ENCODE measurements around the gene MTMR1. TPM values are rescaled to one million over a fixed set of nuclear protein-coding genes. Genes with fewer than 3 reads are reported as not detected.
A peak's percentile ranks its signal among the peaks of the same experiment; 100 is the strongest.

Gene MTMR1
- total RNA-seq, 2 donors from 2014 or later = 10.2 to 21.0 TPM

DNA sequence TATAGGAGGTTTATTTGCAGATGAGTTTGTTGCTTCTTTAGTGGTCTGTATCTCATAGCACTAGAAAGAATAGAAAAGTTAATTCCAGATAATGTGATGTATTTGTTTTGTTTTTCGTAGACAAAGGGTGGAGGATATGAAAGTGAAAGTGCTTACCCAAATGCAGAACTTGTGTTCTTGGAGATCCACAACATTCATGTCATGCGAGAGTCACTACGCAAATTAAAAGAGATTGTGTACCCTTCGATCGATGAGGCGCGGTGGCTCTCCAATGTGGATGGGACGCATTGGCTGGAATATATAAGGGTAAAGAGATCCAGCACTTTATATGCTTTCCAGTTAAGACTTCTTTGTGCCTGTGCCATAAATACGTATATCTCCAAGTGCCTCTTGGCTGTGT lies 43.3 kb downstream of the MTMR1 start:
- no peak for TF ChIP-seq CTCF (IDR thresholded peaks at IDR 0.05)
- no peak for DNase-seq (ENCODE audit: low spot score)
- Histone ChIP-seq H3K27ac (no peak overlapping the region), H3K4me3 (no peak overlapping the region), H3K4me1 (no peaks in the 10 kb centered on the region), H3K27me3 (no peaks in the 10 kb centered on the region), H3K9me3 (no peaks in the 10 kb centered on the region), H3K36me3 (peaks cover 33% of the 10 kb centered on the region)

DNA sequence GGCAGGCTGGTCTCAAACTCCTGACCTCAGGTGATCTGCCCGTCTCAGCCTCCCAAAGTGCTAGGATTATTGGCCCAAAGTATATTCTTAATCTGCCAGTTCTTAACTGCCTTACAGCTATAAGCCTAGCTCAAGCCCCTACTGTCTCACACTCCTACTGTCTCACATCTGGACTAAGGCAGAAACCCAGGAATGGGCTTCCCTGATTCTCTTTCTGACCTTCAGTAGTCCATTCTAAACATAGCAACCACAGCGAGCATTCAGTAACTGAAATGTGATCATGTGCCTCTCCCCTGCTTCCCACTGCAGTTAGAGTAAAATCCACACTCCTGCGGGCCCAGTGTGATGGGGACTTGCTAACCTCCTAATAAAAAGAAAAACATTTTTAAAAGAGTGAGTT lies 58.9 kb downstream of the MTMR1 start:
- Histone ChIP-seq H3K27ac (no peak overlapping the region), H3K4me3 (no peak overlapping the region), H3K36me3 (no peaks in the 10 kb centered on the region), H3K27me3 (no peaks in the 10 kb centered on the region), H3K4me1 (no peaks in the 10 kb centered on the region), H3K9me3 (no peaks in the 10 kb centered on the region)
- no peak for DNase-seq (ENCODE audit: low spot score)
- TF ChIP-seq CTCF (IDR thresholded peaks at IDR 0.05) = no peak

- TF ChIP-seq CTCF (IDR thresholded peaks at IDR 0.05) = no peak
- no peaks in the 10 kb centered on the region for H3K27me3 ChIP-seq
- no peak overlapping the region for H3K27ac ChIP-seq
- no peaks in the 10 kb centered on the region for H3K9me3 ChIP-seq
- H3K36me3 ChIP-seq = no peaks in the 10 kb centered on the region
- no peaks in the 10 kb centered on the region for H3K4me1 ChIP-seq
- H3K4me3 ChIP-seq = no peak overlapping the region
- no peak for DNase-seq (ENCODE audit: low spot score)
These were observed 60.2 kb downstream of the MTMR1 start for GRCh38 chrX:150753357-150753756.

GRCh38 chrX:150753968-150754367 lies 60.8 kb downstream of the MTMR1 start:
- Histone ChIP-seq H3K4me1 (no peaks in the 10 kb centered on the region), H3K27ac (no peak overlapping the region), H3K4me3 (no peak overlapping the region), H3K36me3 (no peaks in the 10 kb centered on the region), H3K27me3 (no peaks in the 10 kb centered on the region), H3K9me3 (no peaks in the 10 kb centered on the region)
- TF ChIP-seq CTCF (IDR thresholded peaks at IDR 0.05) = no peak
- DNase-seq (ENCODE audit: low spot score) = no peak

DNA sequence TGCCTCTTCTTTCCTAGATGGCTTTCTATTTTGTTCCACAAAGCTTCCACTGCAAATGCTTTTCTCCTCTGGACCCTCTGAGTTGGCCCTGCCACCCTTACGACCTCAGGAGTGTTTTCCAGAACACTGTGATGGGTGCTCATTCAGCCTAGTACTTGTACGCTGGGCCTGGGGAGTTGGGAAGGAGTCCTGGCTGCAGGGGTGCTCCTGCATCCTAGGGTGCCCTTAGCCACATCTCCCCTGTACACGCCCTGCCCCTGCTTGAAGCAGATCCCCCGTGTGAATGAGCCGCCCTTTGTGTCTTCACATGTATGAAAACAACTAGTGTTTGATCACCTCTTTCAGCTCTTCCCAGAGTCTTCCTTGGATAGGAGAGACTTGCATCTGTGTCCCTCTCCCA lies 64.2 kb downstream of the MTMR1 start:
- H3K36me3 ChIP-seq = no peaks in the 10 kb centered on the region
- H3K4me3 ChIP-seq = no peak overlapping the region
- DNase-seq (ENCODE audit: low spot score) = peak; percentile 52
- H3K27ac ChIP-seq = no peak overlapping the region
- no peaks in the 10 kb centered on the region for H3K4me1 ChIP-seq
- no peaks in the 10 kb centered on the region for H3K27me3 ChIP-seq
- no peak for TF ChIP-seq CTCF (IDR thresholded peaks at IDR 0.05)
- no peaks in the 10 kb centered on the region for H3K9me3 ChIP-seq

DNA sequence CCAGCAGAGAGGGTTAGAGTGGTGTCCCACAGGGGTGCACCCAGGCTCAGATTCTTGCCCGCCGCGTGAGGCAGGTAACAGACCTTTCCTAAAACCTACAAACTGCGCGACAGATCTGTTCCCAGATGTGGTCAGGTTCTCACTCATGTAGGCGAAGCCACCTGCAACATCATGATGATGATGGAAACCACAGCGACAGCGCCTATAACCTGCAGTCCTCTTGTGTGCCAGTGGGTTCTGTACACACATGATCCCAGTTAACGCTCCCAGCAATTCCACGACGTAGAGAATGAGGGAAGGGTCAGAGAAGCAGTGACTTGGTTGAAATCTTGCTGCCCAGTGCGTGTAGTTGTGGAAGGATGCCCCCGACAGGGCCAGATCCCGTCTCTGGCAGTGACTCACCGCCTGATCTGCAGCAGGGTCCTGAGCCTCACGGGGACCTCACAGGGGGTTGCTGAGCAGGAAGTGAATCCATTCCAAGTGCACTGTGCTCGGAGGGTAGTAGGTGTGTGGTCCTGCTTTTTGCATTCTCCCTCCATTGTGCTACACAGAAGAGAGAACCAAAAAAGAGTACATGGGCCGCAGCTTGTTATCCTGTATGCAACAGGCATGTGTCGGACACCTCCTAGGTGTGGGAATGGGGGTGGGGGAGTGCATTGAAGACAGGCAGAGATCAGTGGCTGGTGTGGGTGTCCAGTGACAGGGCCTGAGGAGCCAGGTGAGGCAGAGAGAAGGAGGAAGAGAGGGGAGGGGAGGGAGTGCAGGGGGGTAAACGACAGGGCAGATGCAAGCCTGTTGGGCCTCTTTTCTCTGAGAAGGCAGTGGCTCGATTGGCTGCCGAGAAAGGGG lies 66.6 kb downstream of the MTMR1 start:
- Histone ChIP-seq H3K4me3 (no peak overlapping the region), H3K27me3 (no peaks in the 10 kb centered on the region), H3K36me3 (no peaks in the 10 kb centered on the region), H3K4me1 (no peaks in the 10 kb centered on the region), H3K9me3 (no peaks in the 10 kb centered on the region), H3K27ac (no peak overlapping the region)
- TF ChIP-seq CTCF (IDR thresholded peaks at IDR 0.05) = no peak
- DNase-seq (ENCODE audit: low spot score) = peak; percentile 28
